Fibroblast of skin of scalp (primary cell): Measurements from ENCODE around the gene STK32C.
"Not testable (repeated sequence)": the region's sequence is repeated elsewhere in the genome, so short reads cannot be mapped to it uniquely, and the experiment has no call there.

ENCODE experiments used
- DNase-seq: peaks from one replicate; pipeline ENCODE4 v3.0.0-alpha.2; 2013

The STK32C gene

DNA sequence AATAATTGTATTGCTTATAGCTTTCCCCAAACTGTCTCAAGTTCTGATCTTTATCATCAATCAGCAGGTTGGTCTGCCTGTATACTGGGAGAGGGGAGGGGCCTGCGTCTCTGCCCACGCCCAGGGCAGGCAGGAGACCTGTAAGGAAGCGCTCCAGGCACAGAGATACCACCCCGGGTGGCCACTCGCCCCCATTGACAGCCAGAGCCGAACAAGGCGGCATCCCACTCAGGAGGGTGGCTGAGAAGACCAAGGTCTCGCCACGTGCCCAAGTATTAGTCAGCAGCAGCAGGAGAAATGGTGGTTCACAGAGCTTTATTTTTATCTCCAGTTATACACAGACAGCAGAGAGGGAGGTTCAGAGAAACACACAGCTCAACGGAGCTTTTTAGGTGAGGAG, 7.2 kb downstream of the STK32C start:
- DNase-seq: no peak

DNA sequence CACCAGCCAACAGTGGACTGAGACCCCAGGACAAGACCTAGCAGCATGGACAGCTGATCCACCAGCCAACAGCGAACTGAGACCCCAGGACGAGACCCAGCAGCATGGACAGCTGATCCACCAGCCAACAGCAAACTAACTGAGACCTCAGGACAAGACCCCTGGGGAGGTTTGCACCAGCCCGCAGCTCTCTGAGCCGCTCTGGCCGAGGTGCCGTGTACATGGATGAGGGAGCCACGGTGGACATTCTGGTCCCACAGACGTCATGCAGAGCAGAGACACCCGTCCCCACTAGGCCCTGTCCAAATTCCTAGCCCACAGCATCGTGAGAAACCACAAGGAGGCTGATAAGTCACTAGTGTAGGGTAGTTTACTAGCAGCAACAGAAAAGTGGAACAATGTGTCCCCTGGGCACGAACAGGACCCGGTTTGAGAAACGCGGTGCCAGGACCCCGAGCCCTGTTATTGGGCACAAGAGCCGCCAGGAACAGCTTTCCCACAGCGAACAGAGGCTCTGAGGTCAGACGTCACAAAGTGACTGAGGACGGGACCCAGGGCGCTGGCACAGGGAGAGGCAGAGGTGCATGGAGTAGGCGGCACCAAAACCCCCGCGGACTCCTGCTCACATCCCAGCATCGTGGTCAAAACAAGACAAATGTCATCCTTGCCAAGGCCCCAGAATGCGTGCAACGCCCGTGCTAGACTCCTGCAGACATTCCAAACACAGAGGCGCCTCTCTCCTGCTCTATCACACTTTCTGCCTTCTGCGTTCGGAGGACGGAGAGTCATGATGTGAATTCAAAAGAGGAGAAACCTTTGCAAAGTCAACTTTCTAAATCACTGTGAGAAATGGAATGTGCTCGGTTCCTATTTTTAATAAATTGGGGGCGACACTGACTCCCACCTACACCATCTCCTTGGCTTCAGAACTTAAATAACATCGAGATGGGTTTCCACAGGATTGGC, 8.1 kb downstream of the STK32C start:
- no peak for DNase-seq

GRCh38 chr10:132298038-132298881, 9.5 kb downstream of the STK32C start:
- DNase-seq: no peak

- DNase-seq: no peak
Measured at GRCh38 chr10:132297526-132297925, 10.2 kb downstream of the STK32C start.

DNA sequence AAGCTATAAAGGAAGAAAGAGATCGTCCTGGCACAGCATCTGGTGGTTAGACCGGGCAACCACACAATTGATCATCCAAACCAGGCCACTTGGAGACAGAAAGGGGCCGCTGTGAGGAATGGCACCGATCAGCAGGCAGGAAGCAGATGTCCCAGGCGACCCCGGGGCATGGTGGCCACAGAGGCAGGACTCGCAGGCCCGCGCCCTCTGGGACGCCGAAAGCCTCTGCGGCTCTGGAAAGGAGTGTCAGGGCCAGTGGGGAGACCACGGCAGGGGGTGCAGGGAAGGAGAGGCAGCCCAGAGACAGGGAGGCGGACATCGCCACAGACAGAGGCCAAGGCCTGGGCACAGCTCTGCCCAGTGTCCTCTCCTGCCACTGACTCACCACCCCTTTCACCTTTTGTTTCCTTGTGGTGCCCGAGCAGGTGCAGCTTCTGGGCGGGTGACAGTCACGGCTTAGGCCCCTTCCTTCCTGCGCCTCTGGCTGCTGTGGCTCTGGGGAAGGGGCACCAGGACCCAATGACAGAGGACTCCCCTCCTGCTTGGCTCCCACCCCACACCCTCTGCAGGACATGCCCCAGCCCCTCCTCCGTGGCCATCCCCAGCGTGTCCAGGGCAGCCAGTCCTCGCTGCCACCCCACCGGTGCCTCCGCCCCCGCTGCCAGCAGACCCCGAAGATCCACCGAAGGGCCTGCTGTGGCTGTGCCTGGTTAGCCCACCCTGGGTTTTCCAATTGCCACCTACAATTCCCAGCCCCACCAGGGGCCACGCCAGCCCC, 10.9 kb downstream of the STK32C start:
- no peak for DNase-seq

DNA sequence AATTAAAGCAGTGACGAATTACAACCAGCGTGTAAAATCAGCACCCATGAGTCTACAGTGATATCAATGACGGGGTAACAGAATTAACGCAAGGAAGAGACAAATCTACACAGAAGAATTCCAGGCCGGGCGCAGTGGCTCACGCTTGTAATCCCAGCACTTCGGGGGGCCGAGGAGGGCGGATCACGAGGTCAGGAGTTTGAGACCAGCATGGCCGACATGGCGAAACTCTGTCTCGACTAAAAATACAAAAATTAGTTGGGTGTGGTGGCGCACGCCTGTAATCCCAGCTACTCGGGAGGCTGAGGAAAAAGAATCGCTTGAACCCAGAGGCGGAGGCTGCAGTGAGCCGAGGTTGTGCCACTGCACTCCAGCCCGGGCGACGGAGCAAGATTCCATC, 12.3 kb downstream of the STK32C start:
- DNase-seq: not testable (repeated sequence)

DNA sequence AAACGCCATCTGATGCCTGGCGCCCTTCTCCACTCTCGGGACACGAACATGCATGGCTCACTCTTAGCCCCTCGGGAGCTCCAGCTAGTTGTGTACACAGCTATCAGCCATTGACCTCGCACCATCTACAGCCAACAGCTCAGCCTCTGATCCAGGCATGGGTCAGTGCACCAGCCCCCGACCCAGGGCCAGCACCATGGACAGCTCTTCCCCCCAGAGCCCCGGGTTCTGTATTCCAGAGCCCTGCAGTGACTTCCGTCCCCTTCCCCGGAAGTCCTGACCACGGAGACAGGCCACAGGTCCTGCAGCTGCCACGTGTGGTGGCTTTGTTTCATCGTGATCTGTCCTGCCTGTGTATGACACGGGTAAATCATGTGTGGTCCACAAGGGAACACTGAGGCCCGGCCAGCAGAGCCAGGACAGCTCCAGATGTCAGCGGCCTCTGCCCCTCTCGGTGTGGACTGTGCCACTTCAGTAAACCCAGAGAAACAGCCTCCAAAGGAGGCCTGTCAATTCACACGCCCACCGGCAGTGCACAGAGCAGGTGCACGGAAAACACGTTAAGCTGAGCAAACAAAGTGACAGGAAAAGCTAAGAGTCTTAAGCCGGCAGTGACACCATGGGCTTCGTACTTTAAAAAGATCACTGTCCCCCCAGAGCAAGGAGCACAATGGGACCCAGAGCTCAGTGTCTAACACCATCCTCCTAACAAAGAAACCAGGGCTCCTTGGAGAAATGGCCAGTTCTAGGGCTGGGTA, 13.0 kb downstream of the STK32C start:
- DNase-seq: no peak

- DNase-seq: no peak
Measured at GRCh38 chr10:132293813-132294520, 13.8 kb downstream of the STK32C start.

DNA sequence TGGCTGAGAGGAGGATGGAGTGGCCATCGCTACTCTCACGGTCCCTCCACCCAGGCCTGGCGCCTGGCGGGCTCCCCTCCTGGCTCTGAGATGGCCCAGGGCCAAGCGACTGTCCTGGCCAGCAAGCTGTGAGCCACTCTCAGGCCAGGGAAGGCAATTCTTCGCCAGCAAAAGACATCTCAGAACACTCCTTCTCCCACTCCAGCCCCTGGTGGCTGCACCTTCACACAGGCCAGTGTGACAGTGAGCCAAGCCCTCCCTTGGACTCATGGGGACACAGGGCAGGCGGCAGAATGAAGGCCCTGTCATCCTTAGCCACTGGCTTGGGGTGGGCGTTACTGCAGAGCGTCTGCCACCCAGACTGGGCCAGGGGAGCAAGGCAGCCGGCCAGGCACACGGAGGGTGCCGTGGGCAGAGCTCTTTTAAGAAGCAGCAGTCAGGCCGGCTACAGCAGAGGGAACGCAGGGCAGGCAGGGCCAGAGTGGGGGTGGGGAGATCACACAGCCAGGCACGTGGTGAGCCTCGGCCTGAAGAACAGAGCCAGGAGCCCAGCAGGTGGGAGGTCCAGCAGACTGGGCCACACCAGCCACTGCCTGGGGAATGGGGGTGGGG, 14.4 kb downstream of the STK32C start:
- DNase-seq: no peak

DNA sequence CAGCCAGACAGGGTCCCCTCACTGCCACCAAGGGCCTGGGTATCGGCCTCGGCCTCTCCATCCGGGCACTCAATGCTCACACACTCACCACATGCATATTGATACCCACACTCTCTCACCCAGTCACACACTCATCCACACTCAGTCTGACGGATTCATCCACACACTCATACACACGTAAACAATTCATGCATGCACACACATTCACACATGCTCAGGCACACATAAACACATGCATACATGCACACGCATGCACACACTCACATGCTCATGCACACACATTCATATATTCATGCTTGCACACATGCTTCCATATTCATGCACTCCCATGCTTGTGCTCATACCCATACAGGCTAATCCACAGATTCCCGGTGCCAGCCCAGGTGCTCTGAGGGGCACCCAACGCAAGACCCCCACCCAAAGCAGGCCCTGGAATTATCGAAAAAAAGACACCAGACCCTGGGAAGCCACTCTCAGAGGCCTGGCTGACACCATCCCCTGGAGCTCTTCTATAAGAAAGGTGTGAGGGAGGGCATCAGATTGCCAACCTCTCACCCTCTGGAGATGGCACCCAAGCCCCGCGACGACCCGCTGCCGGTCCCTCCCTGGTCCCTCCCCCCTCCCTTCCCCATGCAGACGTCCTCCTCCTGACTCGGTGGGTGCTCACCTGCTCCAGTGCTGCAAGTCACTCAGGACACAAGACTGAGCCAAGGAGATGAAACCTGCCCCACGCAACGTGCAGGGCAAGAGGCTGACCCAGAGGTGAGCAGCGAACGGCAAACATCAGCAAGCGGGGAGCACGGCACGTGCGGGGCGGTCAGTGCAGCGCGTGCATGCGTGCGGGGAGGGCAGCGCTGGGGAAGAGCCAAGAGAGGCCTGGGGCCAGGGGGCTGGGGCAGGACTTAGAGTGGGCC, 15.2 kb downstream of the STK32C start:
- DNase-seq: no peak

DNA sequence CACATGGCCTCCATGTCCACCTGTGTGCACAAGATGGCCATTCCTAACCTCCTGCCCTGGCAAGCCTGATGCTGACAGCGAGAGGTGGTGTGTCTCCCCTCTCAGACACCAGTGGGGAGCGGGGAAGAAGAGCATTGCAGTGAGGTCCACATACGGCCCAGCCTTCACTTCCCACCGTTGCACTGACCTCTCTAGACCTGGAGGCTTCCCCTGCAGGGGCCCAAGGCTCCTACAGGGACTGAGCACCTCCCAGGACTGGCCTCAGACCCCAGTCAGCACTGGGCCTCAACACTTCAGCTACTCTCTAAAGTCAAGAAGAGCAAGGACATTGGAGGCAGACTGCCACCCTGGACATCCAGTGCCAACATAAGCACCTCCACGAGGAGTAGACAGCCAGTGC, 15.9 kb downstream of the STK32C start:
- DNase-seq: no peak

DNA sequence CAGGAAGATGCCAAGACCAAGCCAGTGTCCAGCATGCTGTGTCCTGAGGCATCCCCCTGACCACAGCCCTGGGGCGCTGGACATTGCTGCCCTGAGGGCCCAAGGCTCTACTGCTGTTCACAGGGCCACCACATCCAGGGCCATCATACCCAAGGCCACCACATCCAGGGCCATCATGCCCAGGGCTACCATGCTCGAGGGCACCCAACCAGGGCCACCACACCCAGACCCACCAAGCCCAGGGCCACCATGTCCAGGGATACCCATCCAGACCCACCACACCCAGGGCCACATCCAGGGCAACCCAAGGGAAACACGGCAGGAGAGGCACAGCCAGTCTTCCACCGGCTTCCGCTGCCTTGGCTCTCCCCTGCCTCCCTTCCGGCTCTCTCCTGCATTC, 17.1 kb downstream of the STK32C start:
- no peak for DNase-seq

DNA sequence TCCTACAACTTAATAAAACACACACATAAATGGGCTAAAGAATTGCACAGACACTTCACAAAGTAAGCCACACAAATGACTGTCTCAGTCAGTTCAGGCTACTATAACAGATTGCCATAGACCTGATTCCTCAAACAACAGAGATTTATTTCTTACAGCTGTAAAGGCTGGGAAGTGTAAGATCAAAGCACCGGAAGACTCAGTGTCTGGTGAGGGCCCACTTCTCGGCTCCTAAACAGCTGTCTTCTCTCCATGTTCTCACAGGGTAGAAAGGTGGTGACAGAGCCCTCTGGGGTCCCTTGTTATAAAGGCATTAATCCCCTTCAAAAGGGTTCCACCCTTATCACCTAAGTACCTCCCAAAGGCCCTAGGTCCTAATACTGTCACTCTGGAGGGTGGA, 18.3 kb downstream of the STK32C start:
- no peak for DNase-seq

DNA sequence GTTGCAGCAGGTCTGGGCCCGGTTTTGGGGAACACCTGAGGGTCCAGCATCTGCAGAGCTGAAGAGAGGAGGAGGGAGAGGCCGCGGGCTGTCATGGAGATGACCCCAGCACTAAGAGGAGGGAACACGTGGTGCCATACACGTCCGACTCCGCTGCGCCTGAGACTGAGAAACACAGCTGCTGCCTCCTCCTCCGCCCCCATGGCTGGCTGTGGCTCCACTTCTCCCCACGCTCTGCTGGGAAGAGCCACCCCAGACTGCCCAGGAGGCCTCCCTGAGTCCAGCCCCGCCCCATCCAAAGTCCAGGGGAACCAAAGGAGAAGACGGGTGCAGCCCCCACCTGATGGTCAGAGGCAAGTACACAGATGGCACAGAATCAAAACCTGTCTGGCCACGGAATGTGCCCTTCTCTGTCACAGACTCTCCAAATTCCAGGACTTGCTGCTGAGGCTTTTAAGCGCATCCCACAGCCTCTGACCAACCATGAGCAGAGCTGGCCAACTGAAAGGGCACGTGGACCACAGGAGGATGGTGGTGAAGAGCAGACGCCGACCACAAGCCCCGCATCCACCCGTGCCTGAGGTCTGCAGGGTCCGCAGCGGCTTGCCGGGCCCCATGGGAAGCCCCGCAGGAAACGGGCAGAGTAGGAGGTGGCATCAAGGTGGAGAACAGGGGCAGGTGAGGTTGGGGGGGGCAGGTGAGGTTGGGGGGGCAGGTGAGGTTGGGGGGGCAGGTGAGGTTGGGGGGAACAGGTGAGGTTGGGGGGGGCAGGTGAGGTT, 24.0 kb downstream of the STK32C start:
- DNase-seq: no peak

DNA sequence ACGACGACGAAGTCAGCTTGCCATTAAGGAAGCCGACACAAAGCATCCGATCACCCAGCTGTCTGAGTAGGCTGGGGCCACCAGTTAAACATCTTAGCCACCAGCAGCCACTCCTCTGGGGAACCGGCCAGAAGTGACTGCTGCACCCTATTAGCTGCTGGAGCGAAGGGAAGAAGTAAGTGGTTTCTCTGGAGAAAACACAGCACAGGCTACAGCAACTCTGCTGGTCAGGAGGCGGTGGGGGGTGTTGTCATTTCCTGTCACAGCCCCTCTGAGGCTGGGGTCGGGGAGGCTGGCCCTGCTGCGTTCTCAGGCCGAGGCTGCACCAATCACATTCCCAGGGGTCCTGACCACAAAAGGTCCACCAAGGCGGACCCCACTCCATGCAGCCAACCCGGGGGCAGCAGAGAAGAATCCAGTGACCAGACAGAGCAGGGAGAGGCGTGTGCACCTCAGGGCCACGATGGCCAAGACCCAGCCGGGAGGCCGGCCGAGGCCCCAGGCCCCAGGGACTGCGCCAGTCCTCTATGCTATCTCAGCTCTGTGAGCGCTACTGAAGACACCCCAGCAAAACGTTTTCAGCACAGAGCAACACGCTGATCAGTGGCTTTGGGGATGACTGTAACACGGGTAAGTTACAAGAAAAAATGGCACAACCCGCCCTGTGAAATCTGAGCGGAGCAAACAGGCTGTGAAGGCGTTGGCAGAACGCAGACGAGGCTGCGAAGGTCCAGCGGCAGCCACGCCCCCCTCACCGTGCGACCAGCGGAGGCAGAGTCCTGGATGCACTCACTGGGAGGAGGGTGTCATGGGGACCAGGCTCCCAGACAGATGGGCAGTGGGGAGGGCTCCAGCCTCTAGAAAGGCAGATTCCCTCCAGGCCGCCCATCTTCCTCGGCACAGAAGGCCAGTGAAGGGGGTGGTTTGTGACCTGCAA, 24.8 kb downstream of the STK32C start:
- no peak for DNase-seq

- DNase-seq: no peak
Measured at GRCh38 chr10:132281915-132282666, 25.7 kb downstream of the STK32C start.

DNA sequence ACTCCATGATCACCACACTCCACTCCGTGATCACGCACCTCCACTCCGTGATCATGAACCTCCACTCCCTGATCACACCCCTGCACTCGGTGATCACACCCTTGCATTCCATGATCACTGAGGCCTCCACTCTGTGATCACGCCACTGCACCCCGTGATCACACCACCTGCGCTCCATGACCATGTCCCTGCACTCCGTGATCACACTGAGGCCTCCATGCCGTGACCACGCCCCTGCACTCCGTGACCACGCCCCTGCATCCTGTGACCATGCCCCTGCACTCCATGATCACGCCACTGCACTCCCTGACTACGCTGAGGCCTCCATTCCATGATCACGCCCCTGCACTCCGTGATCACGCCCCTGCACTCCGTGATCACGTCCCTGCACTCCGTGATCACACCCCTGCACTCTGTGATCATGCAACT, 27.1 kb downstream of the STK32C start:
- no peak for DNase-seq
